PC-3 (cell line): ENCODE data around the gene BCL6. TPM values are rescaled to one million over a fixed set of nuclear protein-coding genes. Genes with fewer than 3 reads are reported as not detected.

Experiments used
- ATAC-seq: fragments of 200-7000 bp; cut with Tn5 transposase; 2 replicates; pipeline ENCODE4 v1.9.1; 2020; ENCODE audit warnings: mild to moderate bottlenecking, moderate library complexity
- BruUV-seq: library from RNA; stranded (reverse); fragments of 400-500 nt; replicated peaks from 2 replicates; lab custom pipeline; 2021; lab: Mats Ljungman, UMichigan
- CTCF ChIA-PET: fragments of 300-600 bp; sonication (Branson Sonifier 250); formaldehyde crosslinking; loops from one replicate; lab custom pipeline; 2022; ENCODE audit warnings: antibody characterized with exemption; lab: Charles Lee
- POLR2A ChIA-PET: fragments of 300-600 bp; sonication (Branson Sonifier 250); formaldehyde crosslinking; loops from one replicate; lab custom pipeline; 2022; ENCODE audit warnings: antibody characterized with exemption; ENCODE audit not compliant: unreplicated experiment; lab: Charles Lee
- DNase-seq: peaks from one replicate; pipeline ENCODE4 v3.0.0-alpha.2; 2015
- H2AFZ ChIP-seq: fragments of 300-600 bp; sonication (generic); 2 replicates; pipeline ENCODE4 v1.6.0; 2016; ENCODE audit warnings: antibody characterized with exemption, low read length
- H3F3A ChIP-seq: fragments of 300-600 bp; sonication (generic); one replicate; pipeline ENCODE4 v1.6.0; 2017; ENCODE audit warnings: antibody characterized with exemption, low read length, control low read depth, mild to moderate bottlenecking; ENCODE audit not compliant: unreplicated experiment
- H3K27ac ChIP-seq: fragments of 300-600 bp; sonication (generic); 2 replicates; pipeline ENCODE4 v1.5.1; 2016; ENCODE audit warnings: mild to moderate bottlenecking, low read length
- H3K27me3 ChIP-seq: fragments of 300-600 bp; sonication (generic); 2 replicates; pipeline ENCODE4 v1.6.1; 2016; ENCODE audit warnings: low read length, mixed read lengths
- H3K36me3 ChIP-seq: fragments of 300-600 bp; sonication (generic); 2 replicates; pipeline ENCODE4 v1.6.1; 2016; ENCODE audit warnings: low read depth, mixed run types, low read length, mixed read lengths
- H3K4me1 ChIP-seq: fragments of 300-600 bp; sonication (generic); 2 replicates; pipeline ENCODE4 v1.5.1; 2016; ENCODE audit warnings: low read length; ENCODE audit not compliant: insufficient read depth
- H3K4me2 ChIP-seq: fragments of 300-600 bp; sonication (generic); 2 replicates; pipeline ENCODE4 v1.6.0; 2016; ENCODE audit warnings: low read length
- H3K4me3 ChIP-seq: fragments of 300-600 bp; sonication (generic); 2 replicates; pipeline ENCODE4 v1.5.1; 2016; ENCODE audit warnings: mild to moderate bottlenecking, low read length, mixed read lengths
- H3K79me2 ChIP-seq: fragments of 300-600 bp; sonication (generic); 2 replicates; pipeline ENCODE4 v1.6.1; 2017; ENCODE audit warnings: low read length, mixed read lengths
- H3K9ac ChIP-seq: fragments of 300-600 bp; sonication (generic); 2 replicates; pipeline ENCODE4 v1.6.0; 2016; ENCODE audit warnings: mild to moderate bottlenecking, low read length
- H3K9me2 ChIP-seq: fragments of 300-600 bp; sonication (generic); replicated peaks from 2 replicates; pipeline ENCODE4 v1.6.1; 2016; ENCODE audit warnings: mixed run types, low read length, mixed read lengths
- H3K9me3 ChIP-seq: fragments of 300-600 bp; sonication (generic); 2 replicates; pipeline ENCODE4 v1.6.1; 2016; ENCODE audit warnings: low read length, mixed read lengths
- H4K20me1 ChIP-seq: fragments of 300-600 bp; sonication (generic); 2 replicates; pipeline ENCODE4 v1.6.1; 2016; ENCODE audit warnings: low read length, mixed read lengths
- CTCF ChIP-seq: fragments of 300-600 bp; sonication (generic); conservative IDR thresholded peaks from 2 replicates; pipeline ENCODE4 v1.5.1; 2017; ENCODE audit warnings: antibody characterized with exemption, low read depth, mild to moderate bottlenecking, low read length
- EZH2 ChIP-seq: fragments of 300-600 bp; sonication (generic); IDR thresholded peaks from one replicate; pipeline ENCODE4 v1.6.1; 2017; ENCODE audit warnings: antibody characterized with exemption, mild to moderate bottlenecking, low read length; ENCODE audit not compliant: unreplicated experiment
- EZH2phosphoT487 ChIP-seq: fragments of 300-600 bp; sonication (generic); IDR thresholded peaks from 2 replicates; pipeline ENCODE4 v1.6.1; 2018; ENCODE audit warnings: mild to moderate bottlenecking, antibody characterized with exemption, low read length, borderline replicate concordance
- intact Hi-C: fragments of 100-400 bp; cut with micrococcal nuclease; formaldehyde crosslinking; loops from 2 replicates; pipeline ENCODE4 v1.9.0; 2023
- total RNA-seq: library from RNA; depleted of rRNA; stranded (reverse); fragments of >200 nt; gene quantifications from 2 replicates; pipeline ENCODE4 v1.2.3, GENCODE V29; 2014

Gene BCL6
- total RNA-seq, 1 experiment from 2014 or later, result 11.8 TPM

GRCh38 chr3:187738331-187739093 lies 6.8 kb downstream of the BCL6 start:
- no TSS peak for BruUV-seq
- CTCF ChIA-PET, result interaction anchor here (0.5 to 3.3 kb wide), 14 partner anchors 12 to 1216 kb away, joined by 3 to 49 read pairs (median 4); no protein-coding TSS in a partner anchor
- Histone ChIP-seq H3K9ac (peak overlapping the region; percentile 71), H4K20me1 (0 out of 2 replicates have a peak, but pooled peaks cover 5% of the 10 kb centered on the region), H3K79me2 (peaks cover 64% of the 10 kb centered on the region), H3F3A (no peaks in the 10 kb centered on the region), H3K9me3 (no peaks in the 10 kb centered on the region), H3K27ac (peak overlapping the region; percentile 56), H3K4me1 (peaks cover 35% of the 10 kb centered on the region), H3K27me3 (no peaks in the 10 kb centered on the region), H3K9me2 (no peaks in the 10 kb centered on the region), H3K4me2 (peak overlapping the region; percentile 99), H3K36me3 (peaks cover under 1% of the 10 kb centered on the region; the same call in 1 of the 2 replicates), H3K4me3 (peak overlapping the region; percentile 93), H2AFZ (peak overlapping the region; percentile 85)
- intact Hi-C loops, result loop anchor here (1.0 to 5.0 kb wide), 6 partner anchors 491 to 1494 kb away; no protein-coding TSS in a partner anchor
- TF ChIP-seq CTCF (peak; percentile 88), EZH2 (no peak)
- POLR2A ChIA-PET, result interaction anchor here (0.5 to 0.7 kb wide), 4 partner anchors 395 to 1614 kb away, joined by 3 to 14 read pairs (median 4); no protein-coding TSS in a partner anchor
- DNase-seq (peak; percentile 94), ATAC-seq (peak; percentile 42)

GRCh38 chr3:187738071-187738330 lies 7.3 kb downstream of the BCL6 start:
- Histone ChIP-seq H3K27me3 (no peaks in the 10 kb centered on the region), H3K9me2 (no peaks in the 10 kb centered on the region), H3K79me2 (peaks cover 59% of the 10 kb centered on the region), H3F3A (no peaks in the 10 kb centered on the region), H3K4me2 (peak overlapping the region; percentile 99), H3K9ac (peak overlapping the region; percentile 71), H3K36me3 (peaks cover 5% of the 10 kb centered on the region; the same call in 1 of the 2 replicates), H2AFZ (peak overlapping the region; percentile 85), H3K4me1 (peaks cover 35% of the 10 kb centered on the region), H3K4me3 (peak overlapping the region; percentile 93), H4K20me1 (0 out of 2 replicates have a peak, but pooled peaks cover 5% of the 10 kb centered on the region), H3K9me3 (no peaks in the 10 kb centered on the region), H3K27ac (peak overlapping the region; percentile 56)
- ChIA-PET POLR2A (no interaction called here), CTCF (interaction anchor here (0.6 to 1.3 kb wide), 4 partner anchors 536 to 1215 kb away, joined by 3 to 13 read pairs (median 6); no protein-coding TSS in a partner anchor)
- ATAC-seq, result no peak
- DNase-seq, result no peak
- TF ChIP-seq EZH2phosphoT487 (no peak), CTCF (no peak), EZH2 (no peak)
- intact Hi-C loops, result loop anchor here (2.0 to 5.0 kb wide), 3 partner anchors 625 to 1494 kb away; no protein-coding TSS in a partner anchor
- BruUV-seq, result no TSS peak
